HG03108 (cell line): ENCODE measurements around the gene TIMM17A.
"Not testable (repeated sequence)": the region's sequence is repeated elsewhere in the genome, so short reads cannot be mapped to it uniquely, and the experiment has no call there.

Experiments used
- ATAC-seq: cut with Tn5 transposase; IDR thresholded peaks from one replicate; pipeline ENCODE4 v1.9.1; 2021; ENCODE audit warnings: moderate library complexity; ENCODE audit not compliant: unreplicated experiment

TIMM17A gene

GRCh38 chr1:201939574-201939973 is 15.7 kb upstream of the TIMM17A start:
- no peak for ATAC-seq

- not testable (repeated sequence) for ATAC-seq
These were observed 15.0 kb upstream of the TIMM17A start for GRCh38 chr1:201940316-201940715.

- ATAC-seq: no peak
These were observed 13.7 kb upstream of the TIMM17A start for GRCh38 chr1:201941420-201942128.

- no peak for ATAC-seq
These were observed 13.2 kb upstream of the TIMM17A start for GRCh38 chr1:201942129-201942495.

GRCh38 chr1:201944002-201944401 is 11.3 kb upstream of the TIMM17A start:
- no peak for ATAC-seq

GRCh38 chr1:201944639-201945038 is 10.7 kb upstream of the TIMM17A start:
- no peak for ATAC-seq

- no peak for ATAC-seq
These were observed 10.1 kb upstream of the TIMM17A start for GRCh38 chr1:201945157-201945556.

- ATAC-seq: no peak
These were observed 9.5 kb upstream of the TIMM17A start for GRCh38 chr1:201945863-201946223.

GRCh38 chr1:201946224-201946908 is 8.9 kb upstream of the TIMM17A start, which contains the start of gene LMOD1:
TSS of gene LMOD1 (minus strand) at chr1:201946548. CDS start at chr1:201946340, 208 bp downstream.
- no peak for ATAC-seq

- ATAC-seq: no peak
These were observed 7.7 kb upstream of the TIMM17A start for GRCh38 chr1:201947697-201948008.

GRCh38 chr1:201949491-201949890 is 5.8 kb upstream of the TIMM17A start:
- no peak for ATAC-seq

GRCh38 chr1:201954263-201955008 is 867 bp upstream of the TIMM17A start:
- no peak for ATAC-seq

GRCh38 chr1:201955729-201956143 is 433 bp downstream of the TIMM17A start:
- no peak for ATAC-seq

GRCh38 chr1:201958348-201958747 is 3.0 kb downstream of the TIMM17A start:
- ATAC-seq: no peak

GRCh38 chr1:201962382-201962781 is 7.1 kb downstream of the TIMM17A start:
- ATAC-seq: not testable (repeated sequence)

GRCh38 chr1:201964261-201964660 is 9.0 kb downstream of the TIMM17A start:
- ATAC-seq: no peak

- no peak for ATAC-seq
These were observed 10.9 kb downstream of the TIMM17A start for GRCh38 chr1:201966171-201966570.

GRCh38 chr1:201968202-201968925 is 13.1 kb downstream of the TIMM17A start:
- no peak for ATAC-seq

- no peak for ATAC-seq
These were observed 15.2 kb downstream of the TIMM17A start for GRCh38 chr1:201970334-201971159.

GRCh38 chr1:201982082-201982622 is 26.8 kb downstream of the TIMM17A start:
- no peak for ATAC-seq
